GM12864 (cell line): ENCODE measurements around the gene RBM24.

Source experiments
- DNase-seq: peaks from one replicate; pipeline ENCODE4 v3.0.0-alpha.2; 2011; ENCODE audit warnings: low read depth
- H3K4me3 ChIP-seq: 2 replicates; pipeline ENCODE4 v1.5.1; 2011; ENCODE audit warnings: mild to moderate bottlenecking, low read depth, low read length, control low read depth
- CTCF ChIP-seq: IDR thresholded peaks from 2 replicates; pipeline ENCODE4 v1.5.1; 2011; ENCODE audit warnings: low read depth, mild to moderate bottlenecking, moderate library complexity, low read length, control low read depth, inconsistent platforms; ENCODE audit errors: missing control alignments

Gene RBM24

DNA sequence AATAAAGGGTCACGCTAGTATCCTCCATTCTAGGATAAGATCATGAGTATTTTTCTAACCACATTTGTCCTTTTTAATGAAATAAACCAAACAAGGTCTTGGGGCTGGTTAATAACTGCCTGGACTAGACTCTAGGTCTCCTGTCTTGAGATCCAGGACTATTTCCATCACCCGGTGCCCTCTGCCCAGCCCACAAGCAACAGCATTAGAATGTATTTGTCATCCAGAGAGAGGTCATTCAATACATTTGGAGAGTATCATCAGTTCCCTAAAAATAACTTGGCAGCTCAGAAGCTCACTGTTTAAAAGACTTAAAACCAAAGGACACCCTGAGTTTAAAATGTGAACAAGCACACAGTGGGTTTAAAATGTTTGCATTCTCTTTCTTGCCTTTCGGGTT lies 4.4 kb upstream of the RBM24 start:
- H3K4me3 ChIP-seq = no peak overlapping the region
- TF ChIP-seq CTCF = no peak
- DNase-seq = no peak

- no peak for DNase-seq
- H3K4me3 ChIP-seq = no peak overlapping the region
- TF ChIP-seq CTCF = no peak
Measured at GRCh38 chr6:17277256-17277655, 3.9 kb upstream of the RBM24 start.

GRCh38 chr6:17278289-17279063 lies 2.7 kb upstream of the RBM24 start:
- DNase-seq = no peak
- no peak overlapping the region for H3K4me3 ChIP-seq
- TF ChIP-seq CTCF = no peak

GRCh38 chr6:17280138-17280537 lies 1.0 kb upstream of the RBM24 start:
- no peak for DNase-seq
- H3K4me3 ChIP-seq = no peak overlapping the region
- TF ChIP-seq CTCF = no peak

DNA sequence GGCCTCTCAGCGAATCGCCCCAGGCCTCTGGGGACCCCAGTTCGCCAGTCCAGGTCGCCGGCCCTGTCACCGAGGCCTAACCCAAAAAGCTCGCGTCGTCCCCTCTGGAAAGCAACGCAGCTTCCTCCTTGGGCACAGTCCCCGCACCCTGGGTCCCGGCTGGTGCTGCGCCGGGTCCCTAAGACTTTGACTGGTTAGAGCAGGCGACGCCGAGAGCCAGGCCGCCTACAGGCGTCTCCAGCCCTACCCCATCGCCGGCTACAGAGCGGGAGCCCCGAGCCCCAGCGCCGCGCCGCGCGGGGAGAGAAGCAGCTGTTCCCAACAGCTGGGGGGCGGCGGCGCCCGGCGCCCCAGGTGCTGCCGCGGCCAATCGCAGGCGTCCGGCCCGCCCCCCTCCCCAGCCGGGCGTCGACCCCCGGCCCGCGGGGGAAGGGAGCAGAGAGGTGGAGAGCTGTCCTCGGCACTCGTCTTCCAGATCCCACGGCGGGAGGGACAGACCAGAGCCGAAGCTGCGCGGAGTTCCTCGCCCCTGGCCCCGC lies 540 bp upstream of the RBM24 start:
- no peak for TF ChIP-seq CTCF
- no peak overlapping the region for H3K4me3 ChIP-seq
- DNase-seq = no peak

GRCh38 chr6:17281497-17282481 lies 628 bp downstream of the RBM24 start:
- no peak overlapping the region for H3K4me3 ChIP-seq
- no peak for TF ChIP-seq CTCF
- no peak for DNase-seq
